Measurements from ENCODE around the gene CLEC3B. TPM values are rescaled to one million over a fixed set of nuclear protein-coding genes. Genes with fewer than 3 reads are reported as not detected.

CLEC3B gene
- total RNA-seq, 6 donors from 2014 or later = 6.3 to 332 (median 140) TPM

GRCh38 chr3:45026957-45027356, 854 bp downstream of the CLEC3B start:
- Histone ChIP-seq H3K4me3 (peak overlapping the region in 3 of 4 donors; percentile 42 to 52 (median 48)), H3K9me3 (no peaks in the 10 kb centered on the region), H3K36me3 (peaks cover 0 to 7% (median 0%) of the 10 kb centered on the region in 4 donors), H3K27me3 (no peaks in the 10 kb centered on the region), H3K27ac (peak overlapping the region in 3 of 4 donors; percentile 67 to 86 (median 79)), H3K4me1 (peaks cover 29 to 53% (median 35%) of the 10 kb centered on the region in 4 donors)
- peak; percentile 59 to 79 for ATAC-seq (ENCODE audit: low FRiP score in 2 of 2)
- no peak for DNase-seq
- 26 to 42% methylated on average over 4 of the region's 4 CpGs for WGBS, 2 donors
- no peak for TF ChIP-seq EP300 (IDR thresholded peaks at IDR 0.05)
- TF ChIP-seq POLR2A (IDR thresholded peaks at IDR 0.05) = no peak
- no peak for TF ChIP-seq CTCF (IDR thresholded peaks at IDR 0.05)
- TF ChIP-seq POLR2AphosphoS5 (IDR thresholded peaks at IDR 0.05) = peak in 1 of 2 donors; percentile 9

- Histone ChIP-seq H3K4me3 (peak overlapping the region in 3 of 4 donors; percentile 42 to 52 (median 48)), H3K9me3 (no peaks in the 10 kb centered on the region), H3K36me3 (peaks cover 0 to 7% (median 0%) of the 10 kb centered on the region in 4 donors), H3K27ac (peak overlapping the region in 3 of 4 donors; percentile 62 to 86 (median 79)), H3K4me1 (peaks cover 29 to 53% (median 35%) of the 10 kb centered on the region in 4 donors), H3K27me3 (no peaks in the 10 kb centered on the region)
- no peak for TF ChIP-seq POLR2AphosphoS5 (IDR thresholded peaks at IDR 0.05)
- TF ChIP-seq POLR2A (IDR thresholded peaks at IDR 0.05) = no peak
- TF ChIP-seq EP300 (IDR thresholded peaks at IDR 0.05) = no peak
- no peak for TF ChIP-seq CTCF (IDR thresholded peaks at IDR 0.05)
- ATAC-seq (ENCODE audit: low FRiP score in 2 of 2) (no peak), DNase-seq (no peak)
- WGBS, 2 donors = 71 to 76% methylated on average over 4 of the region's 4 CpGs
Observed at GRCh38 chr3:45027441-45027840, 1.3 kb downstream of the CLEC3B start.

GRCh38 chr3:45029216-45029615, 3.1 kb downstream of the CLEC3B start:
- H3K27ac ChIP-seq = peak overlapping the region in 3 of 4 donors; percentile 7 to 86 (median 79)
- peaks cover 0 to 10% (median 0%) of the 10 kb centered on the region in 4 donors for H3K36me3 ChIP-seq
- H3K4me1 ChIP-seq = peaks cover 35 to 63% (median 39%) of the 10 kb centered on the region in 4 donors
- peak overlapping the region in 3 of 4 donors; percentile 42 to 52 (median 48) for H3K4me3 ChIP-seq
- 83 to 85% methylated on average over 2 of the region's 2 CpGs for WGBS, 2 donors
- ATAC-seq (ENCODE audit: low FRiP score in 2 of 2) = no peak
- H3K27me3 ChIP-seq = no peaks in the 10 kb centered on the region
- no peak for TF ChIP-seq EP300 (IDR thresholded peaks at IDR 0.05)
- no peak for TF ChIP-seq CTCF (IDR thresholded peaks at IDR 0.05)
- TF ChIP-seq POLR2A (IDR thresholded peaks at IDR 0.05) = no peak
- TF ChIP-seq POLR2AphosphoS5 (IDR thresholded peaks at IDR 0.05) = no peak
- no peaks in the 10 kb centered on the region for H3K9me3 ChIP-seq
- no peak for DNase-seq

GRCh38 chr3:45029661-45030060, 3.6 kb downstream of the CLEC3B start:
- TF ChIP-seq CTCF (IDR thresholded peaks at IDR 0.05) (no peak), EP300 (IDR thresholded peaks at IDR 0.05) (no peak), POLR2AphosphoS5 (IDR thresholded peaks at IDR 0.05) (peak; percentile 10 to 14), POLR2A (IDR thresholded peaks at IDR 0.05) (no peak)
- H3K27me3 ChIP-seq = no peaks in the 10 kb centered on the region
- WGBS, 2 donors = 54 to 62% methylated on average over 4 to 5 of the region's 5 CpGs
- H3K27ac ChIP-seq = peak overlapping the region; percentile 7 to 86 (median 44)
- peaks cover 0 to 10% (median 0%) of the 10 kb centered on the region in 4 donors for H3K36me3 ChIP-seq
- ATAC-seq (ENCODE audit: low FRiP score in 2 of 2) = peak in 1 of 2 donors; percentile 47
- H3K9me3 ChIP-seq = no peaks in the 10 kb centered on the region
- H3K4me1 ChIP-seq = peaks cover 35 to 63% (median 39%) of the 10 kb centered on the region in 4 donors
- peak in 1 of 2 donors; percentile 46 for DNase-seq
- H3K4me3 ChIP-seq = peak overlapping the region in 2 of 4 donors; percentile 48 to 52

GRCh38 chr3:45031531-45031930, 5.4 kb downstream of the CLEC3B start:
- no peaks in the 10 kb centered on the region for H3K27me3 ChIP-seq
- no peaks in the 10 kb centered on the region for H3K9me3 ChIP-seq
- no peak for ATAC-seq (ENCODE audit: low FRiP score in 2 of 2)
- DNase-seq = no peak
- peaks cover 36 to 63% (median 40%) of the 10 kb centered on the region in 4 donors for H3K4me1 ChIP-seq
- H3K4me3 ChIP-seq = no peak overlapping the region
- H3K36me3 ChIP-seq = peaks cover 0 to 10% (median 0%) of the 10 kb centered on the region in 4 donors
- WGBS, 2 donors = 51 to 94% methylated on average over 1 to 3 of the region's 3 CpGs
- no peak for TF ChIP-seq POLR2A (IDR thresholded peaks at IDR 0.05)
- no peak for TF ChIP-seq EP300 (IDR thresholded peaks at IDR 0.05)
- no peak for TF ChIP-seq CTCF (IDR thresholded peaks at IDR 0.05)
- TF ChIP-seq POLR2AphosphoS5 (IDR thresholded peaks at IDR 0.05) = no peak
- peak overlapping the region in 2 of 4 donors; percentile 79 to 86 for H3K27ac ChIP-seq
